Panc1 (cell line): ENCODE measurements around the gene DAPP1.

Experiments used
- POLR2AphosphoS5 ChIP-seq: IDR thresholded peaks from 2 replicates; pipeline ENCODE4 v1.6.1; 2012; ENCODE audit warnings: mild to moderate bottlenecking, low read depth, low read length, moderate library complexity
- SIN3A ChIP-seq: IDR thresholded peaks from 2 replicates; pipeline ENCODE4 v1.6.1; 2012; ENCODE audit warnings: low read depth, mild to moderate bottlenecking, low read length, moderate library complexity, borderline replicate concordance; ENCODE audit not compliant: insufficient read depth
- TF ChIP-seq, protein P1 (sequence below): fragments of 450-650 bp; IDR thresholded peaks from 2 replicates; pipeline ENCODE4 v1.5.1; 2017; ENCODE audit warnings: mild to moderate bottlenecking

DNA sequence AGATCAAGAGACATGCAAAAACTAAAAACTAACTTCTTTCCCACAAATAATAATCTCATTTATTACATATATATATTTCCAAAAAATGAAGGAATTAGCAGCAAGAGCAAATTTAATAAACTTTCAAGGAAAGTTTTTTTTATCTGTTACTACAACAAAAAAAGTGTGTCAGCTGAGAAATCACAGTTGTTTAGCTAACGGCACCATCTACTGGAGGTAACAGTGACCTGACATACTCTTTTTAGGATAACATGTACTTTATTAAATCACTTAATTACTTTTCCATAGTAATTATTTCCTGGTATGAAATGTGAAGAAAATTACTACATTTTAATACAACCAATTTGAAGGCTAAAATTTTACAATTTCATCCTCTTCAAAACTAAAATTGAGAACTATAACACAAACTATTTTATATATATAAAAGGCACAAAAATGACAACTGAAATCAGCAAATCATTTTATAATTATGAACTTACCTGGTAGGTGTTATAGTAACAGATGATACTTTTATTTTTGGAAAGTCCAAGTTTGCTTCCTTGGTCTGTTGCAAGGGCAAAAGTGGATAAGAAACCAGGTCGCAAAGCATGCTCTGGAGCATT, 68.5 kb downstream of the DAPP1 start:
- TF ChIP-seq, protein P1, sequence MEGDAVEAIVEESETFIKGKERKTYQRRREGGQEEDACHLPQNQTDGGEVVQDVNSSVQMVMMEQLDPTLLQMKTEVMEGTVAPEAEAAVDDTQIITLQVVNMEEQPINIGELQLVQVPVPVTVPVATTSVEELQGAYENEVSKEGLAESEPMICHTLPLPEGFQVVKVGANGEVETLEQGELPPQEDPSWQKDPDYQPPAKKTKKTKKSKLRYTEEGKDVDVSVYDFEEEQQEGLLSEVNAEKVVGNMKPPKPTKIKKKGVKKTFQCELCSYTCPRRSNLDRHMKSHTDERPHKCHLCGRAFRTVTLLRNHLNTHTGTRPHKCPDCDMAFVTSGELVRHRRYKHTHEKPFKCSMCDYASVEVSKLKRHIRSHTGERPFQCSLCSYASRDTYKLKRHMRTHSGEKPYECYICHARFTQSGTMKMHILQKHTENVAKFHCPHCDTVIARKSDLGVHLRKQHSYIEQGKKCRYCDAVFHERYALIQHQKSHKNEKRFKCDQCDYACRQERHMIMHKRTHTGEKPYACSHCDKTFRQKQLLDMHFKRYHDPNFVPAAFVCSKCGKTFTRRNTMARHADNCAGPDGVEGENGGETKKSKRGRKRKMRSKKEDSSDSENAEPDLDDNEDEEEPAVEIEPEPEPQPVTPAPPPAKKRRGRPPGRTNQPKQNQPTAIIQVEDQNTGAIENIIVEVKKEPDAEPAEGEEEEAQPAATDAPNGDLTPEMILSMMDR: peak; percentile 38; the same call in 1 of the 2 replicates
- TF ChIP-seq SIN3A: no peak
- TF ChIP-seq POLR2AphosphoS5: no peak
